Mucosa of descending colon (tissue), 3 donors: ENCODE measurements around the gene HACE1. TPM values are rescaled to one million over a fixed set of nuclear protein-coding genes. Genes with fewer than 3 reads are reported as not detected.

Experiments used
- ATAC-seq: fragments of 200-7000 bp; cut with Tn5 transposase; one replicate; pipeline ENCODE4 v1.9.1; 2020; ENCODE audit warnings: mild to moderate bottlenecking, moderate library complexity
- DNase-seq, 3 donors: peaks; one replicate each; pipeline ENCODE4 v3.0.0-alpha.2; 2020
- H3K36me3 ChIP-seq: fragments of 200-600 bp; one replicate; pipeline ENCODE4 v1.8.0; 2021; ENCODE audit warnings: low read depth, mild to moderate bottlenecking
- H3K4me1 ChIP-seq: fragments of 200-600 bp; one replicate; pipeline ENCODE4 v1.8.0; 2021; ENCODE audit warnings: low read depth, mild to moderate bottlenecking
- H3K4me3 ChIP-seq: fragments of 200-600 bp; one replicate; pipeline ENCODE4 v1.8.0; 2021; ENCODE audit warnings: mild to moderate bottlenecking
- H3K9me3 ChIP-seq: fragments of 200-600 bp; one replicate; pipeline ENCODE4 v1.8.0; 2021; ENCODE audit warnings: mild to moderate bottlenecking
- CTCF ChIP-seq: fragments of 200-600 bp; IDR thresholded peaks from one replicate; pipeline ENCODE4 v1.8.0; 2022; ENCODE audit warnings: antibody characterized with exemption, mild to moderate bottlenecking
- intact Hi-C, 2 donors: fragments of 100-400 bp; cut with DNase I in 1 of 2; cut with micrococcal nuclease in 1 of 2; formaldehyde crosslinking; loops; one replicate each; pipeline versions ENCODE4 v1.11.0 to v1.11.1; 2022; cut with DNase I, micrococcal nuclease
- total RNA-seq, 3 donors: library from RNA; stranded (reverse); fragmentation: NEBNext Ultra II Directional in 2 of 3; extraction: Animal tissue kit (Norgen Biotek cat#: 25700) in 2 of 3; gene quantifications; one replicate each; pipeline versions ENCODE4 v1.2.1 to v1.2.4, GENCODE V29; 2021 to 2023
- donor health status: DM: no; HTN: no; CAD: no; lungs with moderate emphysema.
- donor health status: DM: no; HTN: no; CAD: no.
- donor health status: DM: no; HTN: yes; CAD: no.

The HACE1 gene
- total RNA-seq, 3 donors from 2014 or later, result 4.2 to 13.8 (median 7.9) TPM

GRCh38 chr6:104784884-104785283, 74.8 kb downstream of the HACE1 start:
- no peak for ATAC-seq
- TF ChIP-seq CTCF, result no peak

GRCh38 chr6:104771258-104771832, 88.4 kb downstream of the HACE1 start:
- intact Hi-C loops, result loop anchor here in 1 of 2 donors (2.0 kb wide), 1 partner anchor 245 kb away; no protein-coding TSS in a partner anchor
- Histone ChIP-seq H3K36me3 (no peaks in the 10 kb centered on the region), H3K4me3 (no peak overlapping the region), H3K4me1 (no peaks in the 10 kb centered on the region), H3K9me3 (no peaks in the 10 kb centered on the region)
- no peak for TF ChIP-seq CTCF
- DNase-seq (no peak), ATAC-seq (peak; percentile 57)

More at GRCh38 chr6:104784884-104785283, 74.8 kb downstream of the HACE1 start:
- no peak overlapping the region for H3K4me3 ChIP-seq
- no peaks in the 10 kb centered on the region for H3K9me3 ChIP-seq
- DNase-seq, result no peak
- intact Hi-C loops, result no loop called here
- H3K4me1 ChIP-seq, result no peaks in the 10 kb centered on the region
- no peaks in the 10 kb centered on the region for H3K36me3 ChIP-seq

- no peaks in the 10 kb centered on the region for H3K36me3 ChIP-seq
- intact Hi-C loops, result no loop called here
- no peak for ATAC-seq
- no peak for DNase-seq
- H3K9me3 ChIP-seq, result no peaks in the 10 kb centered on the region
- TF ChIP-seq CTCF, result no peak
- H3K4me3 ChIP-seq, result no peak overlapping the region
- no peaks in the 10 kb centered on the region for H3K4me1 ChIP-seq
Measured at GRCh38 chr6:104768906-104769305, 90.8 kb downstream of the HACE1 start.

- no peaks in the 10 kb centered on the region for H3K9me3 ChIP-seq
- TF ChIP-seq CTCF, result no peak
- H3K36me3 ChIP-seq, result no peaks in the 10 kb centered on the region
- DNase-seq, result no peak
- intact Hi-C loops, result no loop called here
- H3K4me3 ChIP-seq, result no peak overlapping the region
- no peaks in the 10 kb centered on the region for H3K4me1 ChIP-seq
- ATAC-seq, result no peak
Measured at GRCh38 chr6:104766595-104766994, 93.1 kb downstream of the HACE1 start.

GRCh38 chr6:104754788-104755409, 104.8 kb downstream of the HACE1 start:
- H3K36me3 ChIP-seq, result no peaks in the 10 kb centered on the region
- no peak for TF ChIP-seq CTCF
- H3K9me3 ChIP-seq, result peaks cover 26% of the 10 kb centered on the region
- intact Hi-C loops, result no loop called here
- no peaks in the 10 kb centered on the region for H3K4me1 ChIP-seq
- no peak for DNase-seq
- no peak for ATAC-seq
- H3K4me3 ChIP-seq, result no peak overlapping the region
